Kidney epithelial cell (primary cell): Measurements from ENCODE around the gene CFAP52. TPM values are rescaled to one million over a fixed set of nuclear protein-coding genes. Genes with fewer than 3 reads are reported as not detected.

Experiments
- DNase-seq: peaks from one replicate; pipeline ENCODE4 v3.0.0-alpha.2; 2010; ENCODE audit warnings: low read depth
- H3K27me3 ChIP-seq: 2 replicates; pipeline ENCODE4 v1.6.0; 2011; ENCODE audit warnings: low read length; ENCODE audit not compliant: control insufficient read depth, insufficient read depth
- H3K36me3 ChIP-seq: 2 replicates; pipeline ENCODE4 v1.5.1; 2011; ENCODE audit warnings: low read length; ENCODE audit not compliant: control insufficient read depth, insufficient read depth
- H3K4me3 ChIP-seq: 2 replicates; pipeline ENCODE4 v1.5.1; 2011; ENCODE audit warnings: low read depth, mild to moderate bottlenecking, control low read depth, low read length
- CTCF ChIP-seq: IDR thresholded peaks from 2 replicates; pipeline ENCODE4 v1.5.1; 2011; ENCODE audit warnings: mild to moderate bottlenecking, moderate library complexity, low read length, control low read depth, inconsistent platforms; ENCODE audit not compliant: insufficient read depth, poor library complexity, severe bottlenecking
- total RNA-seq: library from RNA; depleted of rRNA; stranded (reverse); fragments of >200 nt; gene quantifications from 2 replicates; pipeline ENCODE4 v1.2.3, GENCODE V29; 2015

CFAP52 gene
- total RNA-seq, 1 donor from 2014 or later = not detected

GRCh38 chr17:9536061-9536460 is 40.4 kb upstream of the CFAP52 start:
- DNase-seq = no peak
- no peaks in the 10 kb centered on the region for H3K36me3 ChIP-seq
- no peak for TF ChIP-seq CTCF

GRCh38 chr17:9537177-9537776 is 39.2 kb upstream of the CFAP52 start:
- no peak for DNase-seq
- no peaks in the 10 kb centered on the region for H3K27me3 ChIP-seq
- no peak for TF ChIP-seq CTCF
- no peak overlapping the region for H3K4me3 ChIP-seq
- no peaks in the 10 kb centered on the region for H3K36me3 ChIP-seq

More at GRCh38 chr17:9536061-9536460, 40.4 kb upstream of the CFAP52 start:
- Histone ChIP-seq H3K27me3 (no peaks in the 10 kb centered on the region), H3K4me3 (no peak overlapping the region)

GRCh38 chr17:9538626-9539025 is 37.8 kb upstream of the CFAP52 start:
- Histone ChIP-seq H3K27me3 (no peaks in the 10 kb centered on the region), H3K4me3 (no peak overlapping the region), H3K36me3 (no peaks in the 10 kb centered on the region)
- no peak for TF ChIP-seq CTCF
- no peak for DNase-seq

- no peak for TF ChIP-seq CTCF
- Histone ChIP-seq H3K4me3 (no peak overlapping the region), H3K36me3 (no peaks in the 10 kb centered on the region)
These were observed 34.7 kb upstream of the CFAP52 start for GRCh38 chr17:9541718-9542117.

GRCh38 chr17:9544221-9544620 is 32.2 kb upstream of the CFAP52 start:
- DNase-seq = peak; percentile 79
- Histone ChIP-seq H3K27me3 (no peaks in the 10 kb centered on the region), H3K36me3 (no peaks in the 10 kb centered on the region), H3K4me3 (no peak overlapping the region)
- no peak for TF ChIP-seq CTCF

More at GRCh38 chr17:9541718-9542117, 34.7 kb upstream of the CFAP52 start:
- DNase-seq = no peak
- H3K27me3 ChIP-seq = no peaks in the 10 kb centered on the region

- Histone ChIP-seq H3K27me3 (no peaks in the 10 kb centered on the region), H3K36me3 (no peaks in the 10 kb centered on the region), H3K4me3 (no peak overlapping the region)
- no peak for TF ChIP-seq CTCF
- no peak for DNase-seq
These were observed 27.2 kb upstream of the CFAP52 start for GRCh38 chr17:9549215-9549614.
